GM12878 (cell line): ENCODE results near the gene OR6M1.

Experiments used
- BCL11A ChIP-seq: IDR thresholded peaks from 2 replicates; pipeline ENCODE4 v1.6.1; 2011; ENCODE audit warnings: low read depth, low read length
- CHD2 ChIP-seq: IDR thresholded peaks from 2 replicates; pipeline ENCODE4 v1.6.1; 2011; ENCODE audit warnings: low read depth, low read length, improper control_type of control experiment, borderline replicate concordance
- CTCF ChIP-seq, 3 experiments: IDR thresholded peaks in 2 of 3; conservative IDR thresholded peaks in 1 of 3; 2 replicates each; pipeline ENCODE4 v1.5.1; 2011; ENCODE audit warnings: low read depth in 3 of 3, low read length in 3 of 3, mild to moderate bottlenecking in 3 of 3, control low read depth in 2 of 3, moderate library complexity in 2 of 3, inconsistent platforms in 1 of 3, mixed read lengths in 1 of 3; ENCODE audit not compliant: control insufficient read depth in 2 of 3, insufficient read depth in 1 of 3; ENCODE audit errors: extremely low read depth in 1 of 3
- HDAC2 ChIP-seq: fragments of 200-600 bp; sonication (generic); IDR thresholded peaks from 2 replicates; pipeline ENCODE4 v1.6.1; 2017
- JUND ChIP-seq: IDR thresholded peaks from 2 replicates; pipeline ENCODE4 v1.6.1; 2012; ENCODE audit warnings: low read depth, mild to moderate bottlenecking, low read length, improper control_type of control experiment, moderate library complexity
- NFXL1 ChIP-seq: fragments of 450-650 bp; IDR thresholded peaks from 2 replicates; pipeline ENCODE4 v1.6.1; 2017; ENCODE audit warnings: antibody characterized with exemption, mild to moderate bottlenecking, borderline replicate concordance
- POLR2A ChIP-seq: IDR thresholded peaks from 2 replicates; pipeline ENCODE4 v1.6.1; 2011; ENCODE audit warnings: low read depth, mild to moderate bottlenecking, low read length
- POLR2AphosphoS2 ChIP-seq: IDR thresholded peaks from 2 replicates; pipeline ENCODE4 v1.6.1; 2011; ENCODE audit warnings: low read depth, mild to moderate bottlenecking, low read length, improper control_type of control experiment, moderate library complexity
- STAT3 ChIP-seq: IDR thresholded peaks from 2 replicates; pipeline ENCODE4 v1.6.1; 2011; ENCODE audit warnings: low read depth, low read length, improper control_type of control experiment
- YY1 ChIP-seq: IDR thresholded peaks from 2 replicates; pipeline ENCODE4 v1.6.1; 2011; ENCODE audit warnings: low read depth, mild to moderate bottlenecking, low read length
- ZNF24 ChIP-seq: fragments of 450-650 bp; IDR thresholded peaks from 2 replicates; pipeline ENCODE4 v1.6.1; 2017; ENCODE audit warnings: antibody characterized with exemption, mild to moderate bottlenecking

- no peak for TF ChIP-seq NFXL1
- TF ChIP-seq POLR2A = no peak
- TF ChIP-seq HDAC2 = no peak
- no peak for TF ChIP-seq BCL11A
- TF ChIP-seq CHD2 = no peak
- TF ChIP-seq ZNF24 = no peak
- no peak for TF ChIP-seq CTCF (IDR thresholded peaks at IDR 0.05 in 2 of 3, conservative IDR thresholded peaks at IDR 0.05 in 1 of 3; ENCODE audit: control insufficient read depth in 2 of 3, extremely low read depth in 1 of 3, insufficient read depth in 1 of 3, low read depth in 3 of 3, low read length in 3 of 3)
- TF ChIP-seq STAT3 = no peak
- no peak for TF ChIP-seq YY1
- no peak for TF ChIP-seq JUND
- TF ChIP-seq POLR2AphosphoS2 = no peak
Observed at GRCh38 chr11:123771664-123772063, 34.5 kb downstream of the OR6M1 start.
